GM20000 (cell line): ENCODE results near the gene IL18.
"Not testable (repeated sequence)": the region's sequence is repeated elsewhere in the genome, so short reads cannot be mapped to it uniquely, and the experiment has no call there.

ENCODE experiments used
- DNase-seq: peaks from one replicate; pipeline ENCODE4 v3.0.0; 2012; ENCODE audit warnings: low spot score
- TF ChIP-seq, protein P1 (sequence below): IDR thresholded peaks from 2 replicates; pipeline ENCODE4 v1.5.1; 2012; ENCODE audit warnings: mild to moderate bottlenecking, control low read depth; ENCODE audit errors: extremely low read depth, missing control alignments

The IL18 gene

DNA sequence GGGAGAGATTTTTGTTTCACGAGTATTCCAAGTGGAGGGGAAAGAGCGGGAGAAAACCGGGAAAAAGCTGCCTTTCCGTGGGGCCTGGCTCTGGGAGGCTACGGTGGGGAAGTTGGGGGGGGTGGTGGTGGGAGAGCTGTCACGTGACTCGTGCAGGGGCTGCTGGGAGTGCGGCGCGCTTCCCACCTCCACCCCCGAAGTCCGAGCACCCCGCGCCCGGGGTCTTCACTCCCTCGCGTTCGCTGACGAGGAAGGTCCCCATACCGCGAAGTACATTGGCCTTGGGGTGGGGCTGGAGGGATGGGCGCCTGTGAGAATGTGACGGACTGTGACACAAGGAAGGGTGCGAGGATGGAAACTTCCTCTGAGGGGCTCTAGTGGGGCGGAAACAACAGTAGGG lies 3.3 kb upstream of the IL18 start, which contains the start of gene TEX12:
TSS of gene TEX12 (plus strand) at position 228 of the 400 bp plus-strand sequence. CDS start 1,897 bp downstream, outside the sequence.
- TF ChIP-seq, protein P1, sequence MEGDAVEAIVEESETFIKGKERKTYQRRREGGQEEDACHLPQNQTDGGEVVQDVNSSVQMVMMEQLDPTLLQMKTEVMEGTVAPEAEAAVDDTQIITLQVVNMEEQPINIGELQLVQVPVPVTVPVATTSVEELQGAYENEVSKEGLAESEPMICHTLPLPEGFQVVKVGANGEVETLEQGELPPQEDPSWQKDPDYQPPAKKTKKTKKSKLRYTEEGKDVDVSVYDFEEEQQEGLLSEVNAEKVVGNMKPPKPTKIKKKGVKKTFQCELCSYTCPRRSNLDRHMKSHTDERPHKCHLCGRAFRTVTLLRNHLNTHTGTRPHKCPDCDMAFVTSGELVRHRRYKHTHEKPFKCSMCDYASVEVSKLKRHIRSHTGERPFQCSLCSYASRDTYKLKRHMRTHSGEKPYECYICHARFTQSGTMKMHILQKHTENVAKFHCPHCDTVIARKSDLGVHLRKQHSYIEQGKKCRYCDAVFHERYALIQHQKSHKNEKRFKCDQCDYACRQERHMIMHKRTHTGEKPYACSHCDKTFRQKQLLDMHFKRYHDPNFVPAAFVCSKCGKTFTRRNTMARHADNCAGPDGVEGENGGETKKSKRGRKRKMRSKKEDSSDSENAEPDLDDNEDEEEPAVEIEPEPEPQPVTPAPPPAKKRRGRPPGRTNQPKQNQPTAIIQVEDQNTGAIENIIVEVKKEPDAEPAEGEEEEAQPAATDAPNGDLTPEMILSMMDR = no peak
- no peak for DNase-seq

DNA sequence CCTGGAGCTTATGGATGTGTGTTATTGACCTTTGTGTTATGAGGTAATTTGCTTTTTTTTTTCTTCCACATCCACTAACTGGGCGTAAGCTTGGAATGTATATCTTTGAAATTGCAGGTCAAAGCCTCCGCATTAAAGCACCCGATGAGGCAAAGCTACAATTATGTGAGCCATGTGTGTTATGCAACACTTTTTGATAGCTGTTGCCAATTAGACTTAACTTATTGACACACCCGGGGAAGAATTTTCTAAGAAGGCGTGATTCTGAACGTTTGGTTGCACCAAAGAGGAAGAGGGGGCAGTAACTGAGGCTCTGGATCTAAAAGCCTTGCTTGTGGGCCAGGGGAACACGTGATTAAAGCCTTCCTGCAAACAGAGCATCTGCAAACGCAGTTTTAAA lies 2.7 kb upstream of the IL18 start:
- no peak for DNase-seq
- TF ChIP-seq, protein P1 = no peak

DNA sequence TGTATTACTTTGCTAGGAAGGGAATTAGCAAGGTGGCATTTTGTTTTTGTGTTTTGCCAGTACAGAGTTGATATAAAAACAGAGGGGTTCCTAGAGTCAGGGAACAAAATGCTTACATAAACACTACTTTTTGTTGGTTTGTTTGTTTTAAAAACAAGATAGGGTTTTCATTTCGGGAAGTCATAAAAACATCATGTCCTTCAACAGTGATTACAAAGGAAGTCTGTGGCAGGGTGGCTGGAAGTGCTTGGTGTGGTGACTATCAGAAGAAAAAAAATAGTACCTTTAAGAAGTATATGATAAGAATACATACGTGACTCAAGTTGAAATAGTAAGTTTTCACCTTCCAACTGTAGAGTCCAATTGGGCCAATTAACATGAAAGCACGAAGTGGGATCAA lies 1.2 kb upstream of the IL18 start:
- TF ChIP-seq, protein P1 = no peak
- no peak for DNase-seq

DNA sequence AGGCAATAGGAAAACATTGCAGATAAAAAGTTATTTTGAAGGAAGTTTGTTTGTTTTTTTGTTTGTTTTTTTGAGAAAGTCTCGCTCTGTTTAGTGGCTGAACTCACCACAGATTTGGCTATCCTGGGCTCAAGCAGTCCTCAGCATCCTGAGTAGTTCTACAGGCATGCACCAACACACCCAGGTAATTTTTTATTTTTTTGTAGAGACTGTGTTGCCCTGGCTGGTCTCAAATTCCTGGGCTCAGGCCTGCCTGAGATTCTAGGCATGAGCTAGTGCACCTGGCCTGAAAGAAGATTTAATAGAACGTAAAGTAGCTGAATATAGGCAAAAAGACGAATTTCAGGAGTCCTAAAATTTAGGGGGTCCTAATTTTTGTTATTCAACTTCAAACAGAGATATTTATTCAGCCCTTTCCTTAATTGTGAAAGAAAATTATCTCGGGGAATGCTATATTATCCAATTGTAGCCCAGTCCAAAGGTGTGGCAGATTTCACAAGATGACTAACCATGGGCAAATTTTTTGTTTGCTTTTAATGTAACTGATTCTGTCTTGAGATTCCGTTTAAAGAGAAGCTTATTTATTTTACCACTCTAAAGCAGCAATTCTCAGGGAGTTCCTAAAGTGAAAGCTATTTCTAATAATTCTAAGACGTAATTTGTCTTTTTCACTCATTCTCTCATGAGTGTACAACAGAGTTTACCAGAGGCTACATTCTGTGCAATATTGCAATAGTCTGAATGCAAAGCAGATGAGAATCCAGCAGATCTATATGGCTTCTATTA lies 940 bp downstream of the IL18 start:
- TF ChIP-seq, protein P1 = no peak
- DNase-seq = no peak

DNA sequence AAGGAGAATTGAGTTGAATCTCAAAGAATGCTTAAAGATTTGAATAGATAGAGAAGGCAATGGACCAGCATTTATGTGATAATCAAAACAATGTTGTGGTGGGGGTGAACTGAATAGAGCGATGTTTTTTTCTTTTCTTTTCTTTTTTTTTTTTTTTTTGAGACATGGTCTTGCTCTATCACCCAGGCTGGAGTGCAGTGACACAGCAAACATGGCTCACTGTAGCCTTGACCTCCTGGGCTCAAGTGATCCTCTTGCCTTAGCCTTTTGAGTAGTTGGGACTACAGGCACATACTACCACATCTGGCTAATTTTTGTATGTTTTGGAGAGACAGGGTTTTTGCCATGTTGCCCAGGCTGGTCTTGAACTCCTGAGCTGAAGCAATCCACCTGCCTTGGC lies 1.7 kb downstream of the IL18 start:
- DNase-seq = not testable (repeated sequence)

DNA sequence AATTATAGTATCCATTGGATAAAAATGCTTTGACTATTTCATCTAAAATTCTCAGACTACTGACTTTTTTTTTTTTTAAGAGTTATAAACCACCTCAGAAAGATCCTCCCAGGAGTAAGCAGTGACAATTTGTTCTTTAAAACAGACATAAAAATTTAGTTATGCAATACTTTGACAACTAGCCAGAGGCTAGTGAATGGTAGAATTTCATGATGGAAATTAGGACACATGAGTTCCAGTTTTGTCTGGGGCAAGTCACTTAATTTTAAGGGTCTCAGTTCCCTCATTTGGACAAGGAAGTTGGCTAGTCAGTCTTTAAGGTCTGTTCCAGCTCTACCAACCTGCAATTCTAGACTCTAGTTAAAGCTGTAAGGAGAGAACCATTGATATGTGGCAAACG lies 2.9 kb downstream of the IL18 start:
- TF ChIP-seq, protein P1 = no peak
- no peak for DNase-seq

DNA sequence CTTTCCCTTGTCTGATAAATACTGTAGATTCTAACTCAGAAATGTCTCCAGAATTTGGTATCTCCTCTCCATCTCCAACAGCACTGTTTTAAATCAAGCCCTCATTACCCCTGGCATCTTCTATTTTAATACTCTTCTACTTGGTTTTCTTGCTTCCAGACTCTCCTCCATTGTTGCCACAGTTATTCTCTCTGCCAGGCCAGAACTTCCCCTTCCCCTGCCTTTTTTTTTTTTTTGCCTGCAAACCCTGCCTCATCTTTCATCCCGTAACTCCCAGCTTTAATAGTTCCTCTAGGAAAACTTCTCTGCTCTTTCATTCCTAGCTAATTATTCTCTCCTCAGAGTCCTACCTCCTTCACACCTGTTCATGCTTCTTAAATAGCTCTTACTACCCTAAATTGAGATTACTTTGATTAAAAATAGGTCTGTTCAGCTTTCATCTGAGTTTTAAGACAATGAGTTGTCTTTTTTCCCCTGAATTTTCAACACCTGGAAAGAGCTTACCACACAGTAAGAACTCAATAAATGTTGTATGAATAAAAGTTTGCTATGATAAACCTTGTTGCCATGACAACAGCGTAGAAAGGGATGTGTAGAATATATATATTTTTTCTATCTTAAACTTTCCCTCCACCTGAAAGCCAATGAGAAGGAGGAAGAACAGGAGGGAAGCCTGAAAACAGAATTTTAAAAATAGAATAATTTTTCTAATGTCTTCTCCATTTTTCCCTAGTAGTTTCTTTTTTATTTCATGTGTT lies 3.6 kb downstream of the IL18 start:
- TF ChIP-seq, protein P1 = no peak
- DNase-seq = no peak
